HepG2 (cell line): Measurements from ENCODE around the gene PARD3. TPM values are rescaled to one million over a fixed set of nuclear protein-coding genes. Genes with fewer than 3 reads are reported as not detected.

ENCODE experiments used
- ATF5 ChIP-seq: sonication (generic); formaldehyde crosslinking; IDR thresholded peaks from 2 replicates; pipeline ENCODE4 v1.4.0; 2020; ENCODE audit warnings: mild to moderate bottlenecking, low read depth, missing genetic modification reagents
- BCL3 ChIP-seq: sonication (generic); formaldehyde crosslinking; IDR thresholded peaks from 2 replicates; pipeline ENCODE4 v1.5.1; 2020; ENCODE audit warnings: mild to moderate bottlenecking, missing genetic modification reagents, moderate library complexity
- CREB3 ChIP-seq: sonication (generic); formaldehyde crosslinking; IDR thresholded peaks from 2 replicates; pipeline ENCODE4 v1.5.0; 2020; ENCODE audit warnings: missing genetic modification reagents
- CREBL2 ChIP-seq: sonication (generic); formaldehyde crosslinking; IDR thresholded peaks from 2 replicates; pipeline ENCODE4 v1.8.1; 2023; ENCODE audit warnings: missing genetic modification reagents, mild to moderate bottlenecking, borderline replicate concordance
- CREM ChIP-seq, 2 experiments: sonication (generic) in 1 of 2; formaldehyde crosslinking in 1 of 2; IDR thresholded peaks; 2 replicates each; pipeline versions ENCODE4 v1.4.0 to v1.6.1; 2016 to 2020; ENCODE audit warnings: antibody characterized with exemption in 1 of 2, mild to moderate bottlenecking in 1 of 2, missing genetic modification reagents in 1 of 2
- GRHL1 ChIP-seq: sonication (generic); formaldehyde crosslinking; conservative IDR thresholded peaks from 2 replicates; pipeline ENCODE4 v1.8.0; 2022; ENCODE audit warnings: missing genetic modification reagents
- HDAC2 ChIP-seq: sonication (generic); formaldehyde crosslinking; IDR thresholded peaks from 2 replicates; pipeline ENCODE4 v1.4.0; 2020; ENCODE audit warnings: missing genetic modification reagents
- NFE2L2 ChIP-seq: fragments of 150-350 bp; IDR thresholded peaks from 2 replicates; pipeline ENCODE4 v1.6.1; 2014; ENCODE audit warnings: low read length
- NR2F6 ChIP-seq, 2 experiments: IDR thresholded peaks; 2 replicates each; pipeline ENCODE4 v1.6.1; 2016; ENCODE audit warnings: antibody characterized with exemption in 1 of 2, mild to moderate bottlenecking in 1 of 2
- RXRB ChIP-seq: IDR thresholded peaks from 2 replicates; pipeline ENCODE4 v1.6.1; 2016; ENCODE audit warnings: borderline replicate concordance, missing genetic modification reagents, missing compliant biosample characterization
- SIN3A ChIP-seq: IDR thresholded peaks from 2 replicates; pipeline ENCODE4 v1.6.1; 2011; ENCODE audit warnings: low read depth, mild to moderate bottlenecking, control low read depth, low read length, borderline replicate concordance
- SMARCE1 ChIP-seq: fragments of 450-650 bp; IDR thresholded peaks from 2 replicates; pipeline ENCODE4 v1.6.1; 2017; ENCODE audit warnings: borderline replicate concordance
- SNRNP70 ChIP-seq: fragments of 200-400 bp; formaldehyde crosslinking; IDR thresholded peaks from 2 replicates; pipeline ENCODE4 v1.6.1; 2017; ENCODE audit warnings: mild to moderate bottlenecking, low read depth, low read length, moderate library complexity
- STAT5B ChIP-seq: sonication (generic); formaldehyde crosslinking; IDR thresholded peaks from 2 replicates; pipeline ENCODE4 v1.4.0; 2020; ENCODE audit warnings: missing genetic modification reagents
- TFAP4 ChIP-seq: sonication (generic); IDR thresholded peaks from 2 replicates; pipeline ENCODE4 v1.6.1; 2016; ENCODE audit warnings: low read depth, borderline replicate concordance
- TOPORS ChIP-seq: sonication (generic); formaldehyde crosslinking; IDR thresholded peaks from 2 replicates; pipeline ENCODE4 v1.8.0; 2023; ENCODE audit warnings: mild to moderate bottlenecking, missing genetic modification reagents
- WIZ ChIP-seq: sonication (generic); formaldehyde crosslinking; IDR thresholded peaks from 2 replicates; pipeline ENCODE4 v1.5.1; 2020; ENCODE audit warnings: mild to moderate bottlenecking, missing genetic modification reagents
- YY1 ChIP-seq: IDR thresholded peaks from 2 replicates; pipeline ENCODE4 v1.6.1; 2011; ENCODE audit warnings: low read length, low read depth, moderate library complexity, mild to moderate bottlenecking; ENCODE audit not compliant: insufficient read depth, insufficient replicate concordance
- ZFP36L2 ChIP-seq: sonication (generic); formaldehyde crosslinking; IDR thresholded peaks from 2 replicates; pipeline ENCODE4 v1.4.0; 2020; ENCODE audit warnings: missing genetic modification reagents
- ZNF382 ChIP-seq: sonication (generic); formaldehyde crosslinking; IDR thresholded peaks from 2 replicates; pipeline ENCODE4 v1.5.0; 2020; ENCODE audit warnings: missing genetic modification reagents, mild to moderate bottlenecking, borderline replicate concordance
- ZNF572 ChIP-seq: sonication (generic); formaldehyde crosslinking; IDR thresholded peaks from 2 replicates; pipeline ENCODE4 v1.5.1; 2020; ENCODE audit warnings: mild to moderate bottlenecking, missing genetic modification reagents
- ZNF598 ChIP-seq: sonication (generic); formaldehyde crosslinking; IDR thresholded peaks from 2 replicates; pipeline ENCODE4 v1.5.1; 2020; ENCODE audit warnings: mild to moderate bottlenecking, missing genetic modification reagents, borderline replicate concordance
- ZNF605 ChIP-seq: sonication (generic); formaldehyde crosslinking; IDR thresholded peaks from 2 replicates; pipeline ENCODE4 v1.8.0; 2022; ENCODE audit warnings: mild to moderate bottlenecking, missing genetic modification reagents
- ZNF615 ChIP-seq: sonication (generic); formaldehyde crosslinking; IDR thresholded peaks from 2 replicates; pipeline ENCODE4 v1.5.0; 2020; ENCODE audit warnings: mild to moderate bottlenecking, missing genetic modification reagents, borderline replicate concordance
- ZNF713 ChIP-seq: sonication (generic); formaldehyde crosslinking; IDR thresholded peaks from 2 replicates; pipeline ENCODE4 v1.4.0; 2020; ENCODE audit warnings: mild to moderate bottlenecking, missing genetic modification reagents
- polyA plus RNA-seq, 8 experiments: library from polyadenylated mRNA; depleted of rRNA in 3 of 8; stranded (reverse) in 7 of 8; unstranded in 1 of 8; fragments of >200 nt; fragmentation: Illumina TruSeq in 4 of 8; extraction: Trizol in 4 of 8; gene quantifications; 2 replicates each; pipeline versions ENCODE4 v1.2.1 to v1.2.3, GENCODE V29; 2011 to 2016; ENCODE audit warnings: low read depth in 4 of 8, missing spikeins in 1 of 8, mixed read lengths in 1 of 8; ENCODE audit not compliant: insufficient read depth in 1 of 8
- total RNA-seq, 5 experiments: library from RNA; depleted of rRNA; stranded (reverse); fragments of >200 nt; fragmentation: Illumina TruSeq; extraction: Trizol; gene quantifications; 2 replicates each; pipeline ENCODE4 v1.2.3, GENCODE V29; 2016; ENCODE audit warnings: low read depth in 1 of 5

The PARD3 gene
- total and polyA plus RNA-seq, 2 of the 13 experiments (the other 11 are each of a cell fraction or from before 2014, with no cell fraction given) = 40.9 to 60.0 TPM

GRCh38 chr10:34479520-34480179 is 335.4 kb downstream of the PARD3 start (continued):
- TF ChIP-seq ZNF382 (CRISPR knock-in tag) (no peak), ATF5 (CRISPR knock-in tag) (no peak), ZNF713 (no peak), BCL3 (CRISPR knock-in tag) (no peak), HDAC2 (peak; percentile 27; the same call in 1 of the 2 replicates), RXRB (peak; percentile 44; the same call in 1 of the 2 replicates), TOPORS (CRISPR knock-in tag) (no peak), ZNF572 (CRISPR knock-in tag) (no peak), SIN3A (no peak), SNRNP70 (no peak), ZNF598 (CRISPR knock-in tag) (0 out of 2 replicates have a peak, but pooled peaks have one; percentile 46), CREBL2 (CRISPR knock-in tag) (no peak), NFE2L2 (no peak), NR2F6 (IDR thresholded peaks at IDR 0.05) (no peak), NR2F6 (CRISPR knock-in tag; IDR thresholded peaks at IDR 0.05) (no peak; the same call in 1 of the 2 replicates), ZNF615 (no peak), SMARCE1 (no peak), CREM (IDR thresholded peaks at IDR 0.05) (no peak), CREM (CRISPR knock-in tag; IDR thresholded peaks at IDR 0.05) (no peak), STAT5B (no peak), YY1 (no peak), WIZ (CRISPR knock-in tag) (no peak), TFAP4 (peak; percentile 10; the same call in 1 of the 2 replicates), CREB3 (no peak), GRHL1 (CRISPR knock-in tag) (no peak), ZNF605 (CRISPR knock-in tag) (peak; percentile 55; the same call in 1 of the 2 replicates), ZFP36L2 (no peak)
